ENCODE measurements around the gene WDR4. TPM values are rescaled to one million over a fixed set of nuclear protein-coding genes. Genes with fewer than 3 reads are reported as not detected.
"Not testable (repeated sequence)": the region's sequence is repeated elsewhere in the genome, so short reads cannot be mapped to it uniquely, and the experiment has no call there.

WDR4 gene
- total and polyA plus RNA-seq, 12 donors: 3.7 to 9.8 (median 4.5) TPM

- WGBS, 2 donors: 0 to 1% methylated on average over 15 of the region's 15 CpGs
- Histone ChIP-seq H3K9me3 (no peaks in the 10 kb centered on the region), H3K4me3 (peak overlapping the region; percentile 80 to 100 (median 90)), H3K27me3 (no peaks in the 10 kb centered on the region), H3K4me1 (peaks cover 5 to 25% (median 19%) of the 10 kb centered on the region in 9 donors), H3K27ac (peak overlapping the region in 9 of 10 donors; percentile 80 to 96 (median 89)), H3K36me3 (peaks cover 0 to 31% (median 9%) of the 10 kb centered on the region in 9 donors)
- ATAC-seq (peak in 3 of 8 donors; percentile 1 to 12 (median 3)), DNase-seq (no peak)
- intact Hi-C loops (cut with DNase I): no loop called here
- TF ChIP-seq, protein P1, sequence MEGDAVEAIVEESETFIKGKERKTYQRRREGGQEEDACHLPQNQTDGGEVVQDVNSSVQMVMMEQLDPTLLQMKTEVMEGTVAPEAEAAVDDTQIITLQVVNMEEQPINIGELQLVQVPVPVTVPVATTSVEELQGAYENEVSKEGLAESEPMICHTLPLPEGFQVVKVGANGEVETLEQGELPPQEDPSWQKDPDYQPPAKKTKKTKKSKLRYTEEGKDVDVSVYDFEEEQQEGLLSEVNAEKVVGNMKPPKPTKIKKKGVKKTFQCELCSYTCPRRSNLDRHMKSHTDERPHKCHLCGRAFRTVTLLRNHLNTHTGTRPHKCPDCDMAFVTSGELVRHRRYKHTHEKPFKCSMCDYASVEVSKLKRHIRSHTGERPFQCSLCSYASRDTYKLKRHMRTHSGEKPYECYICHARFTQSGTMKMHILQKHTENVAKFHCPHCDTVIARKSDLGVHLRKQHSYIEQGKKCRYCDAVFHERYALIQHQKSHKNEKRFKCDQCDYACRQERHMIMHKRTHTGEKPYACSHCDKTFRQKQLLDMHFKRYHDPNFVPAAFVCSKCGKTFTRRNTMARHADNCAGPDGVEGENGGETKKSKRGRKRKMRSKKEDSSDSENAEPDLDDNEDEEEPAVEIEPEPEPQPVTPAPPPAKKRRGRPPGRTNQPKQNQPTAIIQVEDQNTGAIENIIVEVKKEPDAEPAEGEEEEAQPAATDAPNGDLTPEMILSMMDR (IDR thresholded peaks at IDR 0.05): no peak
Measured at GRCh38 chr21:42878678-42878992, 704 bp downstream of the WDR4 start.

DNA sequence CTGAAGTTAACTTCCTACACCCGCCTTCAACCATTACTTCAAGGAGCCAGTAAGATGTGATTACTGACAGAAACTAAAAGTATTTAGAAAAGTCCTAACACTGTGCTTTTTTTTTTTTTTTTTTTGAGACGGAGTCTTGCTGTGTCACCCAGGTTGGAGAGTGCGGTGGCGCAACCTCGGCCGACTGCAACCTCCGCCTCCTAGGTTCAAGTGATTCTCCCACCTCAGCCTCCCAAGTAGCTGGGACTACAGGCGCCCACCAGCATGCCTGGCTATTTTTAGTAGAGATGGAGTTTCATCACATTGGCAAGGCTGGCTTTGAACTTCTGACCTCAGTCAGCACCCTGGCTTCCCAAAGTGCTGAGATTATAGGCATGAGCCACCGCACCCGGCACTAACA, 3.5 kb downstream of the WDR4 start:
- DNase-seq; H3K27ac ChIP-seq; H3K9me3 ChIP-seq; ATAC-seq; H3K4me3 ChIP-seq; intact Hi-C loops (cut with DNase I); H3K27me3 ChIP-seq: not testable (repeated sequence)
- 88% methylated on average over 10 of the region's 10 CpGs for WGBS, 2 donors
- Histone ChIP-seq H3K4me1 (peaks cover 5 to 25% (median 19%) of the 10 kb centered on the region in 9 donors), H3K36me3 (peaks cover 0 to 59% (median 35%) of the 10 kb centered on the region in 9 donors)

DNA sequence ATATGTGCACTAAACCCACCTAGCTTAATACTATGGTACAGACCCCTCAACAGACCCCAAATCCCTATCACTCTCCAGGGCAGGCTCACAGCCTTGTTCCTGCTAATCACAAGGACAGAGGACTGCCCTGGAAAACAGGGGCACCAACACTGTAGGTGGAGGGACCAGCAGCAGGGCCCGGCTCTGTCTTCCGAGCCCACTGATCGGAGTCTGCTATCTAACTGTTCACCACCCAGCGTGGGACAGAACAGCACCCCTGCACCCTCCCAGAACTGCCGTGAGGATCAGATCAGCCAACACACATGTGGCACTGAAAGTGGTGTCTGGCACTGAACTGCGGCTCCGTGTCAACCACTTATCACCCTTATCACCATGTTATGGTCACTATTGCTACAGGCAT, 6.2 kb downstream of the WDR4 start:
- no peaks in the 10 kb centered on the region for H3K27me3 ChIP-seq
- TF ChIP-seq, protein P1 (IDR thresholded peaks at IDR 0.05): no peak
- H3K4me1 ChIP-seq: peaks cover 0 to 9% (median 5%) of the 10 kb centered on the region in 9 donors
- no peak overlapping the region for H3K4me3 ChIP-seq
- no peak overlapping the region for H3K27ac ChIP-seq
- intact Hi-C loops (cut with DNase I): no loop called here
- no peak for DNase-seq
- no peaks in the 10 kb centered on the region for H3K9me3 ChIP-seq
- peak in 1 of 8 donors; percentile 20 for ATAC-seq
- peaks cover 4 to 86% (median 41%) of the 10 kb centered on the region in 9 donors for H3K36me3 ChIP-seq
- 80 to 90% methylated on average over 7 of the region's 7 CpGs for WGBS, 2 donors

DNA sequence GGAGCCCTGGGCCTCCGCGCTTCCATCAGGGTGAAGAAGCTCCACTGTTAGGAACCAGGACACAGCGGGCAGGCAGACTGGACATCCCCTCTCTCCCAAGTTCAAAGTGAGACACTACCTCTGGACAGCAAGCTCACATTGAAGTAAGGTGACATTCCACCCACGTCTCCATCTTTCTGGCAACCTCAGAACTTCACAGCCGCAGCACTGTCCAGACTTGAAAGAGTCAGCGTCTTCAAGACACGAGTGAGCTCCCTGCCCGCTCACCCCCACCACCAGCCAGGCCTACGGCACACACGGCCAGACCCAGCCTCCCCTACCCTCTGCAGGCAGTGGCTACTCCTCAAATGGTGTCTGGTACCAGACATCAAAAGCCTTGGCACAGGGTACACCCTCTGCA, 11.1 kb downstream of the WDR4 start:
- Histone ChIP-seq H3K27ac (no peak overlapping the region), H3K4me1 (peaks cover 0 to 22% (median 10%) of the 10 kb centered on the region in 9 donors), H3K4me3 (no peak overlapping the region), H3K9me3 (no peaks in the 10 kb centered on the region), H3K36me3 (peaks cover 2 to 94% (median 27%) of the 10 kb centered on the region in 9 donors), H3K27me3 (no peaks in the 10 kb centered on the region)
- TF ChIP-seq, protein P1 (IDR thresholded peaks at IDR 0.05): no peak
- ATAC-seq (no peak), DNase-seq (no peak)
- WGBS, 2 donors: 95% methylated on average over 10 of the region's 10 CpGs
- intact Hi-C loops (cut with DNase I): no loop called here

- TF ChIP-seq, protein P1 (IDR thresholded peaks at IDR 0.05): no peak
- peak overlapping the region in 5 of 10 donors; percentile 26 to 55 (median 50) for H3K27ac ChIP-seq
- H3K9me3 ChIP-seq: no peaks in the 10 kb centered on the region
- DNase-seq (peak; percentile 69 to 71), ATAC-seq (peak; percentile 32 to 93 (median 82))
- intact Hi-C loops (cut with DNase I): no loop called here
- H3K4me1 ChIP-seq: peaks cover 0 to 37% (median 12%) of the 10 kb centered on the region in 9 donors
- whole genome bisulfite sequencing, 2 donors: 41 to 54% methylated on average over 8 of the region's 8 CpGs
- no peaks in the 10 kb centered on the region for H3K27me3 ChIP-seq
- H3K4me3 ChIP-seq: no peak overlapping the region
- peaks cover 0 to 94% (median 5%) of the 10 kb centered on the region in 9 donors for H3K36me3 ChIP-seq
Measured at GRCh38 chr21:42865776-42866160, 13.6 kb downstream of the WDR4 start.

All from heart right ventricle (tissue), 16 donors.